ENCODE results near the gene SLBP. TPM values are rescaled to one million over a fixed set of nuclear protein-coding genes. Genes with fewer than 3 reads are reported as not detected.
A peak's percentile ranks its signal among the peaks of the same experiment; 100 is the strongest.

The SLBP gene
- total RNA-seq, 2 experiments from 2014 or later = 115 to 117 TPM

DNA sequence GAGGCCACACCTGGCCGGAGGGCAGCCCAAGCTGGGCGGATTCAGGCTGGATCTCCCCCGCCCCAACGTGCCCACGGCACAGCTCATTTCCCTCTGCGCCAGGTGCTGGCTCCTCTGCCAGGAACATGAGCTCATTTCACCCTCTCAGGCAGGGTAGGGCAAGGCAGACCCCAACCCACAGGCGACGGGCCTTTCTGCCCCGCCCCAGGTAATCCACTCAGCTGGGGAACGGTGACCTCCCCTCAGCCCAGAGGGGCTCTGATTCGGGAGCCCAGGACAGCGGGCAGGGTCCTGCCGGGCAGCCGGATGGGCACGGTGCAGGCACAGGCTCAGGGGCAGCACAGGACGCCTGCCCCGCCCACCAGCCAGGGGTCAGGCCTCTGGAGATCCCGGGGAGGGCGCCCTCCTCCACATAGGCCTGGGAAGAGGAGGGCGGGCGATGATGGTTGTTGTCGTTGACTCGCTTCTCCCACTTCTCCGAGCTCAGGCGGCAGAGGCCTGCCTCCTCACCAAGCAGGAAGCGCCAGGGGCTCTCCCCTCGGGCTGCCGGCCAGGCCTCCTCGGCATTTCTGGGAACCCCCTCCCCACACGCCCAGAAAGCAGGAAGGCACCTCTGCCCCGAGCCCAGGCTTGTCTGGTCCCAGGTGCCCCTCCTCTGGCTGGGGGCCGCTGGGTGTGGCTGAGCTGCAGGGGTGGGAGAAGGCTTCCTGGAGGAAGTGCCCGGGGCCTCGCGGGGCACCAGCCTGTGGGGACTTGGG is 40.3 kb upstream of the SLBP start:
- intact Hi-C loops (cut with micrococcal nuclease) = no loop called here
- H3K27me3 Mint-ChIP-seq = peaks cover 4% of the 10 kb centered on the region

DNA sequence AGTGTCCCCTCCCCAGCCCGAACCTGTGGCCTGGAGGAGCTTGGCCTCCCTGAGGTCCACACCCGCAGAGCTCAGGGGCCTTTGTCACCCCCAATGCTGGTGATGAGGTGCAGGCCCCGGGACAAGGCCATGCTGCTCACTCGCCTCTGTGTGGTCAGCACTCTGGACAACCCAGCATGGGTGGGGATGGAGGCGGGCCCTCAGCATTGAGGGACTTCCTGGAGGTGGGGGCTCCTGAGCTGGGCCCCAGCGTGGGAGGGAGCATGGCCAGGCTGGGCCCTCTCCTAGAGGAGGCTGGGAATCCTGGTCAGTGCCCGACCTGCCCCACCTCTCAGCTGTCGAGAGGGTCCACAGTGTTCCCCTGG is 39.8 kb upstream of the SLBP start:
- ATAC-seq (no peak), DNase-seq (no peak)
- no peaks in the 10 kb centered on the region for H3K9me3 Mint-ChIP-seq
- H3K4me1 Mint-ChIP-seq (ENCODE audit: low read depth) = peaks cover 4% of the 10 kb centered on the region
- no peak overlapping the region for H3K27ac Mint-ChIP-seq
- no peak for TF ChIP-seq CTCF (IDR thresholded peaks at IDR 0.05)
- no peaks in the 10 kb centered on the region for H3K36me3 Mint-ChIP-seq (ENCODE audit: low read depth)
- CTCF ChIA-PET = interaction anchor here (0.7 to 1.8 kb wide), 6 partner anchors 16 to 147 kb away, joined by 3 to 25 read pairs (median 4); no protein-coding TSS in a partner anchor
- POLR2A ChIA-PET = interaction anchor here (1.2 kb wide), 1 partner anchor 8 kb away, joined by 3 read pairs; no protein-coding TSS in a partner anchor
- H3K4me3 Mint-ChIP-seq = no peak overlapping the region
- intact Hi-C loops (cut with micrococcal nuclease) = no loop called here
- peaks cover 4% of the 10 kb centered on the region for H3K27me3 Mint-ChIP-seq

More for the DNA sequence above, 40.3 kb upstream of the SLBP start:
- no peak overlapping the region for H3K4me3 Mint-ChIP-seq
- DNase-seq (peak; percentile 81), ATAC-seq (peak; percentile 75)
- no peak for TF ChIP-seq CTCF (IDR thresholded peaks at IDR 0.05)
- ChIA-PET CTCF (interaction anchor here (0.7 to 1.8 kb wide), 8 partner anchors 13 to 147 kb away, joined by 3 to 25 read pairs (median 3); no protein-coding TSS in a partner anchor), POLR2A (interaction anchor here (1.2 kb wide), 1 partner anchor 9 kb away, joined by 3 read pairs; no protein-coding TSS in a partner anchor)
- no peaks in the 10 kb centered on the region for H3K9me3 Mint-ChIP-seq
- no peaks in the 10 kb centered on the region for H3K36me3 Mint-ChIP-seq (ENCODE audit: low read depth)
- peak overlapping the region; percentile 11 for H3K27ac Mint-ChIP-seq
- H3K4me1 Mint-ChIP-seq (ENCODE audit: low read depth) = peaks cover 4% of the 10 kb centered on the region

- Mint-ChIP-seq H3K36me3 (ENCODE audit: low read depth) (no peaks in the 10 kb centered on the region), H3K27me3 (peaks cover 4% of the 10 kb centered on the region), H3K9me3 (no peaks in the 10 kb centered on the region), H3K27ac (no peak overlapping the region), H3K4me1 (ENCODE audit: low read depth) (peaks cover 4% of the 10 kb centered on the region), H3K4me3 (no peak overlapping the region)
- ATAC-seq (no peak), DNase-seq (no peak)
- ChIA-PET CTCF (interaction anchor here (0.7 to 1.8 kb wide), 7 partner anchors 16 to 148 kb away, joined by 3 to 25 read pairs (median 3); no protein-coding TSS in a partner anchor), POLR2A (no interaction called here)
- intact Hi-C loops (cut with micrococcal nuclease) = no loop called here
- TF ChIP-seq CTCF (IDR thresholded peaks at IDR 0.05) = no peak
Measured at GRCh38 chr4:1751155-1751918, 39.2 kb upstream of the SLBP start.

- H3K27me3 Mint-ChIP-seq = peaks cover 4% of the 10 kb centered on the region
- no peak for TF ChIP-seq CTCF (IDR thresholded peaks at IDR 0.05)
- intact Hi-C loops (cut with micrococcal nuclease) = no loop called here
- no peaks in the 10 kb centered on the region for H3K9me3 Mint-ChIP-seq
- no peaks in the 10 kb centered on the region for H3K36me3 Mint-ChIP-seq (ENCODE audit: low read depth)
- no peak overlapping the region for H3K4me3 Mint-ChIP-seq
- DNase-seq (no peak), ATAC-seq (no peak)
- ChIA-PET POLR2A (no interaction called here), CTCF (interaction anchor here (0.9 kb wide), 1 partner anchor 24 kb away, joined by 3 read pairs; no protein-coding TSS in a partner anchor)
- peaks cover 4% of the 10 kb centered on the region for H3K4me1 Mint-ChIP-seq (ENCODE audit: low read depth)
- H3K27ac Mint-ChIP-seq = no peak overlapping the region
Measured at GRCh38 chr4:1750381-1751154, 38.4 kb upstream of the SLBP start.

Data from activated CD8-positive, alpha-beta T cell treated with anti-CD3 and anti-CD28 coated beads for 36 hours (primary cell).